SK-N-MC (cell line): ENCODE measurements around the gene PEX11B.

ENCODE experiments used
- EZH2 ChIP-seq: fragments of 200-600 bp; sonication (generic); IDR thresholded peaks from one replicate; pipeline ENCODE4 v1.6.1; 2017; ENCODE audit warnings: antibody characterized with exemption
- POLR2AphosphoS5 ChIP-seq: IDR thresholded peaks from 2 replicates; pipeline ENCODE4 v1.6.1; 2012; ENCODE audit warnings: mild to moderate bottlenecking, low read depth, low read length, borderline replicate concordance

DNA sequence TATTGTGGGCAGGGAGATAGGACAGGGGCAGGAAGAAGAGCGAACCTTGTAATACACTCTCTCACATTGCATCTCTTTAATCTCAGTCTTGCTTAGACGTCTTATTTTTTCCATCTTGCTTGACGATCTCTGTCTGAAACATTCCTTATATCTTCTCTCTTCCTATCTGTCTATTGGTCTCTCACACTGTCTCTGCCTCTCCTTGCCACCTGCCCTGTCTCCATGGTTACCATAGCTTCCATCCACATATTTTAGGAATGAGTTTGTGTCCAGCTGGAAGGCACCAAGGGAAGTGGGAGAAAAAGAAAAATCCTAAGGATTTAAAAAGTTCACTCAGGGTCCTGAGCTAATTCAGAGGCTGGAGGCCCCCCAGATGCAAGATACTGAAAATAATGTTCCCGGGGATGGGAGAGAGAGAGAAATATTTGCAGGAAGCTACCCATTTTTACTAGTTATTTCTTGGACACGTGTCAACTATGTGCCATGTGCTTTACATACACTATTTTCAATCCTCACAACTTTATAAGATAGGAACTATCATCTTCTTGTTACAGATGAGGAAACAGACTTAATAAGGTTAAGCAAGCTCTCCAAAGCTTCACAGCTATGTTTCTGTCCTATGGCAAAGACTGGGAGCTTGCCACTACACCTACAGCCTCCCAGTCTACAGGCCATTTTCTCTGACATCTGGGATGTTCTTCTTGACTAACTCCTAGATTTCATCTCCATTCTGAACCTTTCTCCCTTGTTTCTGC lies 44.9 kb upstream of the PEX11B start:
- TF ChIP-seq EZH2 (no peak), POLR2AphosphoS5 (no peak)
